22Rv1 (cell line): Measurements from ENCODE around the gene CPNE4.

Source experiments
- ZFX ChIP-seq: fragments of 450-650 bp; IDR thresholded peaks from 2 replicates; pipeline ENCODE4 v1.6.1; 2017; ENCODE audit warnings: antibody characterized with exemption, borderline replicate concordance
- TF ChIP-seq, protein P1 (sequence below): fragments of 450-650 bp; IDR thresholded peaks from 2 replicates; pipeline ENCODE4 v1.5.1; 2017; ENCODE audit warnings: mild to moderate bottlenecking

GRCh38 chr3:131793870-131794269 lies 240.9 kb downstream of the CPNE4 start:
- TF ChIP-seq, protein P1, sequence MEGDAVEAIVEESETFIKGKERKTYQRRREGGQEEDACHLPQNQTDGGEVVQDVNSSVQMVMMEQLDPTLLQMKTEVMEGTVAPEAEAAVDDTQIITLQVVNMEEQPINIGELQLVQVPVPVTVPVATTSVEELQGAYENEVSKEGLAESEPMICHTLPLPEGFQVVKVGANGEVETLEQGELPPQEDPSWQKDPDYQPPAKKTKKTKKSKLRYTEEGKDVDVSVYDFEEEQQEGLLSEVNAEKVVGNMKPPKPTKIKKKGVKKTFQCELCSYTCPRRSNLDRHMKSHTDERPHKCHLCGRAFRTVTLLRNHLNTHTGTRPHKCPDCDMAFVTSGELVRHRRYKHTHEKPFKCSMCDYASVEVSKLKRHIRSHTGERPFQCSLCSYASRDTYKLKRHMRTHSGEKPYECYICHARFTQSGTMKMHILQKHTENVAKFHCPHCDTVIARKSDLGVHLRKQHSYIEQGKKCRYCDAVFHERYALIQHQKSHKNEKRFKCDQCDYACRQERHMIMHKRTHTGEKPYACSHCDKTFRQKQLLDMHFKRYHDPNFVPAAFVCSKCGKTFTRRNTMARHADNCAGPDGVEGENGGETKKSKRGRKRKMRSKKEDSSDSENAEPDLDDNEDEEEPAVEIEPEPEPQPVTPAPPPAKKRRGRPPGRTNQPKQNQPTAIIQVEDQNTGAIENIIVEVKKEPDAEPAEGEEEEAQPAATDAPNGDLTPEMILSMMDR = no peak
- no peak for TF ChIP-seq ZFX
